Erythroblast (primary cell): ENCODE measurements around the gene IL2RG.

Experiments
- GATA1 ChIP-seq: IDR thresholded peaks from 2 replicates; pipeline ENCODE4 v1.6.1; 2011; ENCODE audit warnings: low read depth, mild to moderate bottlenecking, control low read depth, low read length, moderate library complexity
- POLR2A ChIP-seq: IDR thresholded peaks from 2 replicates; pipeline ENCODE4 v1.6.1; 2011; ENCODE audit warnings: mild to moderate bottlenecking, low read length

- no peak for TF ChIP-seq POLR2A
- no peak for TF ChIP-seq GATA1
These were observed 44.3 kb downstream of the IL2RG start for GRCh38 chrX:71067089-71067488.
